Measurements from ENCODE around the gene PACRG.

DNA sequence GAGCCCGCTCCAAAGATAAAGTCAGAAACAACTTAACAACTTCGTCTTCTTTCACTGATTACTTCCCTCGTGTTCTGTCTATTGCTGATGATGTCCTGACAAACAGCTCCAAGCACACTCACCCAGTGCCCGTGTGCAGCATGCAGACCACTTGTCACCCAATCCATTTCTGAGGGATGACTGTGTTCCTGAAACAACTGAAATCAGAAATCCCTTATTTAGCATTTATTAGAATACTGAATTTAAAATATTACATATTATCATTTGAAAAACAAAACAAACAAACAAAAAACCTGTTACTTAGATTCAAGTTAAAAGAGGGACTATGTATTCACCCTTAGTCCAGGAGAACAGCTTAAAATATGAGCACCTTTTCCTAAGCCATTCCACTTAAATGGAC is 463.0 kb downstream of the PACRG start:
- TF ChIP-seq POLR2A (IDR thresholded peaks at IDR 0.05; ENCODE audit: low read depth, low read length) (no peak), MXI1 (IDR thresholded peaks at IDR 0.05; ENCODE audit: borderline replicate concordance, low read depth, low read length) (no peak), RFX5 (IDR thresholded peaks at IDR 0.05; ENCODE audit: low read depth, low read length) (no peak), RAD21 (IDR thresholded peaks at IDR 0.05; ENCODE audit: low read length) (no peak), MAFK (IDR thresholded peaks at IDR 0.05; ENCODE audit: low read depth, low read length) (no peak)
- TF ChIP-seq, protein P1, sequence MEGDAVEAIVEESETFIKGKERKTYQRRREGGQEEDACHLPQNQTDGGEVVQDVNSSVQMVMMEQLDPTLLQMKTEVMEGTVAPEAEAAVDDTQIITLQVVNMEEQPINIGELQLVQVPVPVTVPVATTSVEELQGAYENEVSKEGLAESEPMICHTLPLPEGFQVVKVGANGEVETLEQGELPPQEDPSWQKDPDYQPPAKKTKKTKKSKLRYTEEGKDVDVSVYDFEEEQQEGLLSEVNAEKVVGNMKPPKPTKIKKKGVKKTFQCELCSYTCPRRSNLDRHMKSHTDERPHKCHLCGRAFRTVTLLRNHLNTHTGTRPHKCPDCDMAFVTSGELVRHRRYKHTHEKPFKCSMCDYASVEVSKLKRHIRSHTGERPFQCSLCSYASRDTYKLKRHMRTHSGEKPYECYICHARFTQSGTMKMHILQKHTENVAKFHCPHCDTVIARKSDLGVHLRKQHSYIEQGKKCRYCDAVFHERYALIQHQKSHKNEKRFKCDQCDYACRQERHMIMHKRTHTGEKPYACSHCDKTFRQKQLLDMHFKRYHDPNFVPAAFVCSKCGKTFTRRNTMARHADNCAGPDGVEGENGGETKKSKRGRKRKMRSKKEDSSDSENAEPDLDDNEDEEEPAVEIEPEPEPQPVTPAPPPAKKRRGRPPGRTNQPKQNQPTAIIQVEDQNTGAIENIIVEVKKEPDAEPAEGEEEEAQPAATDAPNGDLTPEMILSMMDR (conservative IDR thresholded peaks at IDR 0.05; ENCODE audit: low read depth, low read length) = no peak
